ENCODE data around the gene LRAT. TPM values are rescaled to one million over a fixed set of nuclear protein-coding genes. Genes with fewer than 3 reads are reported as not detected.

Gene LRAT
- total and polyA plus RNA-seq, 9 donors: 0.10 to 1.2 (median 0.19) TPM

DNA sequence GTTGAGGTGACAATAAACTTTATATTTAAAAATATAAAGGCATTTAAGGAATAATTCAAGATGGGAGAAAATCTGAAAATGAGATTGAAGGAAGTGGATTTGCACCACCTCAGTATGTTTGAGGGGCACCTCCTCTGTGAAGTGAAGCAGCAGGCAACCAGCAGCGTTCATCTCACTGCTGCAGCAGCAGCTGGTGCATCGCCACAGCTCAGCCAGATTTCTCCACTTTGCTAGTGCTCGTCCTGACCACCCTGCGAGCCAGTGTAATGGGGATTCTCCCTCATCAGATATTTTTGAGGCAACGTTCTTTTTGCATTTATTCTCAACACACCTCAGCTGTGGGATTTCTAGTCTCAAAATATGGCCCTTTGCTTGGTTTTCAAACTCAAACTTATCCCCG is 13.9 kb downstream of the LRAT start:
- 41% methylated on average over 2 of the region's 6 CpGs for WGBS (ENCODE audit: insufficient coverage)
- no peaks in the 10 kb centered on the region for H3K4me1 ChIP-seq (ENCODE audit: control insufficient read depth, insufficient read depth, low read length)
- no peak for DNase-seq
- no peaks in the 10 kb centered on the region for H3K27me3 ChIP-seq (ENCODE audit: control insufficient read depth, insufficient read depth, low read length)
- H3K36me3 ChIP-seq (ENCODE audit: control insufficient read depth, insufficient read depth, low read length): no peaks in the 10 kb centered on the region
- H3K27ac ChIP-seq (ENCODE audit: low read length): no peak overlapping the region
- H3K4me3 ChIP-seq (ENCODE audit: low read length): no peak overlapping the region
- H3K9me3 ChIP-seq (replicated peaks; ENCODE audit: control insufficient read depth, low read depth, low read length): no peaks in the 10 kb centered on the region

DNA sequence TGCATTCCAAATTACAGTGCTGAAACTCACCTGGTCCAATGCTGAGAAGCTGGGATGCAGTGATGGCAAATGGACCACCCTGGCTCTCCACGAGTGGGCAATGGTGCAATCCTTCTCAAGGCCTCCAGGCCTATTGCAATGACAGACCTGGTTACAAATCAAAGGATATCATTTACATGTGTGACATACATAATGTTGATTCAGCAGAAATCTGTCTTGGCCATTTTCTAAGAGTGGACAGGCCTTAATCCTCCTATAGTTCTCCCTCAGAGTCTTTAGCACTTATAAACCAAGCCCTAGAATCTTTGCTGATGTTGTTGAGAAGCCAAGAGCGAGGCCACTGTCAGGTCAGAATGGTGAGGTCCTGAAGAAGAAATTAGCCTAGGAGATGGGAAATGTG is 17.1 kb downstream of the LRAT start:
- no peak overlapping the region for H3K4me3 ChIP-seq (ENCODE audit: low read length)
- no peaks in the 10 kb centered on the region for H3K9me3 ChIP-seq (replicated peaks; ENCODE audit: control insufficient read depth, low read depth, low read length)
- H3K27ac ChIP-seq (ENCODE audit: low read length): no peak overlapping the region
- H3K27me3 ChIP-seq (ENCODE audit: control insufficient read depth, insufficient read depth, low read length): no peaks in the 10 kb centered on the region
- no CpG with 5 or more reads among the region's 2 CpGs for WGBS (ENCODE audit: insufficient coverage)
- H3K36me3 ChIP-seq (ENCODE audit: control insufficient read depth, insufficient read depth, low read length): no peaks in the 10 kb centered on the region
- DNase-seq: no peak
- no peaks in the 10 kb centered on the region for H3K4me1 ChIP-seq (ENCODE audit: control insufficient read depth, insufficient read depth, low read length)

DNA sequence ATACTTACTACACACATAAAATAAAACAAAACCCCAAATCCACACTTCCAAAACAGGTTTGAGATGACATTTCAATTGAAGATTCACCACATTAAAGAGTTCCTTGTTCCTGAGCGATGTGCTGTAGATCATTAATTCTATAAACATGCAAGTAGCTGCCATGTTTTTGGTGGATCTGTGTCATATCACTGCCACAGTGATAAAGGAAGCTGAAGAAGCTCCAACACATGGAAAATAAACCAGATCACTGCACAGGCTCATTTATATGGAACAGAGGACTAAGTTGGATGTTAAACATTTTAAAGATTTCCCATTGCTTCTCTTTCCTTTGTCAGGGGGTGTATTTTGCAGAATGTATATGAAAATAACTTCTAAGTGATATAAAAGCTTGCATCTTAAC is 34.5 kb downstream of the LRAT start:
- no peaks in the 10 kb centered on the region for H3K4me1 ChIP-seq (ENCODE audit: control insufficient read depth, insufficient read depth, low read length)
- no peak for DNase-seq
- H3K9me3 ChIP-seq (replicated peaks; ENCODE audit: control insufficient read depth, low read depth, low read length): no peaks in the 10 kb centered on the region
- no CpG with 5 or more reads among the region's 1 CpG for WGBS (ENCODE audit: insufficient coverage)
- H3K36me3 ChIP-seq (ENCODE audit: control insufficient read depth, insufficient read depth, low read length): no peaks in the 10 kb centered on the region
- H3K27me3 ChIP-seq (ENCODE audit: control insufficient read depth, insufficient read depth, low read length): peaks cover 2% of the 10 kb centered on the region
- no peak overlapping the region for H3K27ac ChIP-seq (ENCODE audit: low read length)
- no peak overlapping the region for H3K4me3 ChIP-seq (ENCODE audit: low read length)

DNA sequence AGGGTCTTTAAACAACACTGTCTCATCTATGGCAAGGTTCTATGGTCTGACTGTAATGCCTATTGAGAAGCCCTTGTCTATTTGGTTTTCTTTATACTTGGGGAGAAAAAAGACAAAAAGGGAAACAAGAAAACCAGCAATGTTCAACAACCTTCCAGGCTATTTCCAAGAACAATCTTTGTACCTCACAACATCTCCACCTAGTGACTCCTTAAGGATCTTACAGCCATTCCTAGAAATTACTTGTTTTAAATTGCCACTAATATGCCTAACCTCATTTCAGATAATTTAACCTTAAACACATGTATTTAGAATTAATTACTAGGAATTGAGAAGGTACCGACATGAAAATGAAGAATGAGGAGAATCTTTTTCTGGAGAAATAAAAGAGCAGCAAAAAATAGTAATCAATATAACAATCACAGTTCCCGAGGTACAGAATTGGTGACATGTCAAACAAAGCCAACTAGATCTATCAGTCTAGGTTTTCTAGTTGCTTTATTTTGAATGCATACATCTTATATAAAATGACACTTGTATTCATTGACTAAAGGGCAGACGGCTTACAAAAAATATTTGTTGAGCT is 35.7 kb downstream of the LRAT start:
- Histone ChIP-seq H3K36me3 (ENCODE audit: control insufficient read depth, insufficient read depth, low read length) (no peaks in the 10 kb centered on the region), H3K9me3 (replicated peaks; ENCODE audit: control insufficient read depth, low read depth, low read length) (no peaks in the 10 kb centered on the region), H3K4me1 (ENCODE audit: control insufficient read depth, insufficient read depth, low read length) (no peaks in the 10 kb centered on the region), H3K27me3 (ENCODE audit: control insufficient read depth, insufficient read depth, low read length) (peaks cover 2% of the 10 kb centered on the region), H3K4me3 (ENCODE audit: low read length) (no peak overlapping the region), H3K27ac (ENCODE audit: low read length) (no peak overlapping the region)
- DNase-seq: peak; percentile 53
- no CpG with 5 or more reads among the region's 3 CpGs for WGBS (ENCODE audit: insufficient coverage)

DNA sequence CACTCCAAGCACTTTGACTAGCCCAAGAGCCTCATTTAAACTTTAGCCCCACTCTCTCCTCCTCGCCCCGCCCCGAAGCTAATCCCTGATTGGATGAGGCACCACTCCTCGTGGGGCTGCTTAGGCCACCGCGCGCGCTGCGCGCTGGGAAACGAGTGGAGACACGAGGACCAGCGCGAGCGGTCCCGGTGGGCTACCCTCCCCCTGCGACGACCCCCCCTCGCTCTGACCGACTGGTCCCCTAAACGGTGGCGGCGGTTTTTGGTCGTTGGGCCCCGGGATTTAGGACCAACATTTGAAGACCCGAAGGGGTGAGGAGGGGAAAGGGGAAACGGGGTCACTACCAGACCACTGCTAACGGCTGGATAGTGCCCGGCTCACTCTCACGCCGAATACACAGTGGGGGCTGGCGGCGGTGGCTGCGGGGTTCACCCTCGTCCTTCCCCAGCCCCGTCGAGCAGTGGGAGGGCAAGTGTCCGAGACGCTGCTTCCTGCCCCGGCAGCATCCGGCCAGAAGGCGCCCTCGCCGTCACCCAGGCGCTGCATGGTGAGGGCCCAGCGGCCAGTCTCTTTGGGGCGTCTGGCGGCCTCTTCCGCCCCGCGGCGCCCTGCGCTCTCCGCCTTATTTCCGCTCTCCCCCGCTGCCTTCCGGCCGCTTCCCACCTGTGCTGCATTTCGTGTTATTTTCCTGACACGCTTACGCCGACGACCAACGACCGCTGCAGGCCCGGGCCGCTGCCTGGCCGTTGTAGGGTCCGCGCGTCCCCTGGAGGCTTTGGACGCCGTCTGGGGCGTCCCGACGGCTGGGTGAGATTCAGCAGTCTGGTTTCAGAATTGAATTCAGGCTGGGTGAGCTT is 37.6 kb downstream of the LRAT start, which contains the start of gene RBM46:
RBM46 (plus strand) TSS at position 147 of the 857 bp plus-strand sequence. CDS start 15,481 bp downstream, outside the sequence.
- H3K27ac ChIP-seq (ENCODE audit: low read length): no peak within 1 kb of the TSS
- WGBS (ENCODE audit: insufficient coverage): 74% methylated on average over 76 of the region's 76 CpGs
- no peak within 1 kb of the TSS for H3K4me3 ChIP-seq (ENCODE audit: low read length)
- H3K4me1 ChIP-seq (ENCODE audit: control insufficient read depth, insufficient read depth, low read length): no peaks in the 10 kb centered on the region
- no peaks in the 10 kb centered on the region for H3K36me3 ChIP-seq (ENCODE audit: control insufficient read depth, insufficient read depth, low read length)
- H3K27me3 ChIP-seq (ENCODE audit: control insufficient read depth, insufficient read depth, low read length): peaks cover 2% of the 10 kb centered on the region
- no peaks in the 10 kb centered on the region for H3K9me3 ChIP-seq (replicated peaks; ENCODE audit: control insufficient read depth, low read depth, low read length)
- DNase-seq: no peak

DNA sequence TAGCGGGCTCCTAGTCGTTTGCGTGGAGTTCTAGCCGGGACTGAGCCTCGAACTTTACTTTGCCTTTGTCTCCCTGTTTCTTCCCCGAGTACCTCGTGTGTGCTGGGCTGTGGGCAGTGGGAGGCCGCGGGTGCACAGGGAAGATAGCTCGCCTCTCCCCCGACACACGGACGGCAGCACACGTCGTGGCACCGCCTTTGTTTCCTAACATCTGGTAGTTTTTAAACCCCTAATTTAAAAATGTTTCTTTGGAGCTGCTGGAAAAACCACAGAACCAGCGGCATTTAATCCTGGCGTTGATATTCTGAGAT is 38.1 kb downstream of the LRAT start:
- no peak overlapping the region for H3K27ac ChIP-seq (ENCODE audit: low read length)
- H3K36me3 ChIP-seq (ENCODE audit: control insufficient read depth, insufficient read depth, low read length): no peaks in the 10 kb centered on the region
- H3K9me3 ChIP-seq (replicated peaks; ENCODE audit: control insufficient read depth, low read depth, low read length): no peaks in the 10 kb centered on the region
- H3K4me3 ChIP-seq (ENCODE audit: low read length): no peak overlapping the region
- no peak for DNase-seq
- 81% methylated on average over 16 of the region's 18 CpGs for WGBS (ENCODE audit: insufficient coverage)
- no peaks in the 10 kb centered on the region for H3K4me1 ChIP-seq (ENCODE audit: control insufficient read depth, insufficient read depth, low read length)
- H3K27me3 ChIP-seq (ENCODE audit: control insufficient read depth, insufficient read depth, low read length): peaks cover 2% of the 10 kb centered on the region

Other genes starting within 250 kb of the LRAT start
- 61.3 TPM for gene PLRG1, start 193.6 kb upstream of the LRAT start, total RNA-seq
- gene PLRG1, start 193.6 kb upstream of the LRAT start, polyA plus RNA-seq (ENCODE audit: insufficient read depth in 1 of 8, insufficient read length in 8 of 8, low replicate concordance in 1 of 8): 10 to 100 TPM; 45.5 to 66.9 (median 54.1) TPM
- gene FGB, start 181.0 kb upstream of the LRAT start, total RNA-seq: 1.0 TPM
- 10 to 100 TPM in 1 of 8 donors, 1 to 10 TPM in 2, under 1 TPM in 1, not detected in 4; 0.23 to 16.8 (median 9.1) TPM for gene FGB, start 181.0 kb upstream of the LRAT start, polyA plus RNA-seq (ENCODE audit: insufficient read depth in 1 of 8, insufficient read length in 8 of 8, low replicate concordance in 1 of 8)
- 0.49 TPM for gene FGA, start 153.3 kb upstream of the LRAT start, total RNA-seq
- 1 to 10 TPM in 3 of 8 donors, not detected in 5; 1.2 to 9.4 (median 3.3) TPM for gene FGA, start 153.3 kb upstream of the LRAT start, polyA plus RNA-seq (ENCODE audit: insufficient read depth in 1 of 8, insufficient read length in 8 of 8, low replicate concordance in 1 of 8)
- gene FGG, start 131.3 kb upstream of the LRAT start, total RNA-seq: 0.44 TPM
- 1 to 10 TPM in 2 of 8 donors, under 1 TPM in 2, not detected in 4; 0.09 to 9.7 (median 2.5) TPM for gene FGG, start 131.3 kb upstream of the LRAT start, polyA plus RNA-seq (ENCODE audit: insufficient read depth in 1 of 8, insufficient read length in 8 of 8, low replicate concordance in 1 of 8)
- 0.09 TPM for gene RBM46, start 37.3 kb downstream of the LRAT start, total RNA-seq
- under 1 TPM in 5 of 8 donors, not detected in 3; 0.03 to 0.11 (median 0.06) TPM for gene RBM46, start 37.3 kb downstream of the LRAT start, polyA plus RNA-seq (ENCODE audit: insufficient read depth in 1 of 8, insufficient read length in 8 of 8, low replicate concordance in 1 of 8)

Measured in muscle of leg (tissue), 11 donors.